Adipose tissue (tissue), 3 donors: Measurements from ENCODE around the gene METRN. TPM values are rescaled to one million over a fixed set of nuclear protein-coding genes. Genes with fewer than 3 reads are reported as not detected.

Experiments
- H3K27ac ChIP-seq: one replicate; pipeline ENCODE4 v1.5.1; 2013; ENCODE audit warnings: low read depth, low read length
- WGBS, 3 donors: extraction: QIAGEN DNeasy Blood & Tissue Kit; methylation state at CpG; one replicate each; pipeline ENCODE4 v1.1.7; 2013; 5-methylcytosine and 5-hydroxymethylcytosine counted together
- polyA plus RNA-seq, 3 donors: library from polyadenylated mRNA; stranded (reverse); fragments of 200-250 nt; gene quantifications; one replicate each; pipeline ENCODE4 v1.2.3, GENCODE V29; 2013
- donor health status: healthy with polysubstance abuse.
- donor health status: Bipolar disorder and iron deficiency.
- donor health status: healthy.

The METRN gene
- polyA plus RNA-seq, 3 donors, result 21.3 to 34.1 (median 22.2) TPM

DNA sequence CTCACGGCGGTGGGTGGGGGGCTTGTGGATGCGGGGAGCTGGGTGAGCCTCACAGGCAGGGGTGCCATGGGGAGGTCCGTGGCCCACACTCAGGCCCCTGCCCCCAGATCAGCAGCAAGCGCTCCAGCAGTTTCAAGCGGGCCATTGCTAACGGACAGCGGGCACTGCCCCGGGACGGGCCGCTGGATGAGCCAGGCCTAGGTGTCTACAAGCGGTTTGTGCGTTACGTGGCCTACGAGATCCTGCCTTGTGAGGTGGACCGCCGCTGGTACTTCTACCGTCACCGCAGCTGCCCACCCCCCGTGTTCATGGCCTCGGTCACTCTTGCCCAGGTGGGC, 38.4 kb upstream of the METRN start:
- H3K27ac ChIP-seq, result no peak overlapping the region
- 85 to 92% (median 91%) methylated on average over 18 to 21 of the region's 21 CpGs for WGBS, 3 donors

DNA sequence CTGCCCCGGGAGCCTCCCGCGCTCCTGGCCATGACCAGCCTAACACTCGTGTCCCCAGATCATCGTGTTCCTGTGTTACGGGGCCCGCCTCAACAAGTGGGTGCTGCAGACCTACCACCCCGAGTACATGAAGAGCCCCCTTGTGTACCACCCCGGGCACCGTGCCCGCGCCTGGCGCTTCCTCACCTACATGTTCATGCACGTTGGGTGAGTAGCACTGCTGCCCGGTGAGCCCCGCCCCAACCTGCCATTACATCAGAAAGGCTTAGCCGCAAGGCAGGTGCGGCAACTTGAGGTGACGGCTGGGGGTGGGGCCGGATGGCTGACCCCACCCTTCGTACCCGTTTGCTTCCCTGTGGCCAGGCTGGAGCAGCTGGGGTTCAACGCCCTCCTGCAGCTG, 38.0 kb upstream of the METRN start:
- WGBS, 3 donors, result 56 to 73% (median 67%) methylated on average over 23 of the region's 23 CpGs
- H3K27ac ChIP-seq, result no peak overlapping the region

DNA sequence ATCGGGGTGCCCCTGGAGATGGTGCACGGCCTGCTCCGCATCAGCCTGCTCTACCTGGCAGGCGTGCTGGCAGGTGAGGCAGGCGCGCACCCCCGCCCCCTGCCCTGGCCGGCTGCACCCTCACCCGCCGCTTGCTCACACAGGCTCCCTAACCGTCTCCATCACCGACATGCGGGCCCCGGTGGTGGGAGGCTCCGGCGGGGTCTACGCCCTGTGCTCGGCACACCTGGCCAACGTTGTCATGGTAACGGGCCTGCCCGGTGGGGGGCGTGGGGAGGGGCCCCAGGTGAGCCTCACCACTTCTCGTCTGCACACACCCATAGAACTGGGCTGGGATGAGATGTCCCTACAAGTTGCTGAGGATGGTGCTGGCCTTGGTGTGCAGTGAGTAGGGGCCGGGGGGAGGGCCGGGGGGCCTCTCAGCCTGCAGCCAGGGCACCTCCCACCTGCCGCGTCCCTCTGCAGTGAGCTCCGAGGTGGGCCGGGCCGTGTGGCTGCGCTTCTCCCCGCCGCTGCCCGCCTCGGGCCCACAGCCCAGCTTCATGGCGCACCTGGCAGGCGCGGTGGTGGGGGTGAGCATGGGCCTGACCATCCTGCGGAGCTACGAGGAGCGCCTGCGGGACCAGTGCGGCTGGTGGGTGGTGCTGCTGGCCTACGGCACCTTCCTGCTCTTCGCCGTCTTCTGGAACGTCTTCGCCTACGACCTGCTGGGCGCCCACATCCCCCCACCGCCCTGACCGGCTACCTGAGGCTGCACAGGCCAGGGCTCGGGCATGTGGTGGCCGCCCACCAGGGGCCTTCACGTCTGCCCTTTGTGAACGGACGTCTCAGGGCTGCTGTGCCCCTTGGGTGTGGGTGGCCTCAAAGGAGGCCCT, 37.4 kb upstream of the METRN start:
- WGBS, 3 donors, result 45 to 65% (median 49%) methylated on average over 53 to 57 of the region's 57 CpGs
- H3K27ac ChIP-seq, result no peak overlapping the region

DNA sequence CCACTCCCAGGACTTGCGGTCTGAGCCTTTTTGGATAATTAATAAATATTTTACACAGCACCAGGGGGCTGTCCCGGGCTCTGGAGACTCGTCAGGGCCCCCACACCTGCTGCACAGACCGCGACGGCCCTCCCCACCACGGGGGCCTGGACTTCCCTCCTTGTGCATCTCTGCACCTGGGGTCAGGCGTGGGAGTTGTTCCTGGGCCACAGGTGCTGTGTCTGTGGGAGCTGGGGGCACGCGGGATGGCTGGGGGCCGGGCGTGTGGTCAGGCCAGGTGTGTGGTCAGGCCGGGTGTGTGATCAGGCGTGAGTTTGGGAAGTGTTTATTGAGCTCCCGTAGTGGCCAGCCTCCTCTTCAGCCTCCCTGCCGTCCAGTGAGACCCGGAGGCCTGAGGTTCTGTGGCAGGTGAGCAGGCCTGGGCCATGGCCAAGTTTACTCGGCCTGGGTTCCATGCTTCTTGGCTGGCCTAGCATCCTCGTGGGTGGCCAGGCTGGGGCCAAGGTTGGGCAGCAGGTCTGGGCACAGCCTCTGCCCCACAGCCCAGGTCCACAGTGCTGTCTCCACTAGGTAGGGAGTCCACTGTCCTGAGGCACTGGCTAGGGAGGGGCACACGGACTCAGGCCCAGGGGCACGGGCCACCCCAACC, 36.6 kb upstream of the METRN start:
- 75 to 78% (median 76%) methylated on average over 21 of the region's 21 CpGs for WGBS, 3 donors
- H3K27ac ChIP-seq, result no peak overlapping the region

DNA sequence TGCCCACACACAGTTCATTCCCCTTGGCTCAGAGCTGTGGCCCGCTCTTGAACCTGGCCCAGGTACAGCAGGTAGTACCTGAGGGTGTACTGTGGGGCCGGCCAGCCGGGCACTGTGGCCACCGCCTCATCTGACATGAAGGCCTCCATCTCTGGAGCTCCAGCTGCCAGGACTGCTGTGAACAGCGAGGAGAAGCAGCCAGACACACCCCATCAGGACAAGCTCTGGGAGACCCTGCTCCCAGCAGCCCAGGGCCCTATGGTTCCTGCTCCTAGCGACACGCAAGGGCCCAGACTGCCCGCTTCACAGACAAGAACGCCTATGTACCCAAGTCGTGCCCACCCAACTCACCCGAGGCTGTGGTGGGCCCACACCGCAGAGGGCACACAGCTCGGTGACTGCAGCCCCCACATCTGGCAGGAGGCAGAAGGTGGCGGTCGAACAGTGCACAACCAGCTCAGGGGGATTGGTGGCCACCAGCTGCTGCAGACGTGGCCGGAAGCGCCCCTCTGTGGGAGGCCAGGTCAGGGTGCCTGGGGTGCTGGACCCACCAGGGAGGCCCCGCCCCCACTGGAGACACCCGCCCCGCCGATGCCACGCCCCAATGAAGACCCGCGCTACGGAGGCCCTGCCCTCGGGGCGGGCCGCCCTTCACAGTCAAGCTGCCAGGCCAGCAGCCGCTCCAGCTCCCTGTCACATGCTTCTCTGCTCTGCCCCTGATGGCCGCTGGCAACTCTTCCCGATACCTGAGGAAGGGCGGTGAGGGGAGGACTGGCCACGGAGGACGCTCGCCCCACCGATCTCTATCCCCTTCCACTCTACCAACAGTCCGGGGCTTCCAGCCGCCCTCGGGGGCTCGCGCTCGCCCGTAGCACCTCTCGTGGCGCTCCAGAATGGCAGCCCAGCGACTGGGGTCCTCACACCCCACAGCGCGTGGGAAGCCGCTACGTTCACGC, 35.8 kb upstream of the METRN start:
- H3K27ac ChIP-seq, result no peak overlapping the region
- WGBS, 3 donors, result 23 to 25% (median 25%) methylated on average over 46 to 52 of the region's 52 CpGs

DNA sequence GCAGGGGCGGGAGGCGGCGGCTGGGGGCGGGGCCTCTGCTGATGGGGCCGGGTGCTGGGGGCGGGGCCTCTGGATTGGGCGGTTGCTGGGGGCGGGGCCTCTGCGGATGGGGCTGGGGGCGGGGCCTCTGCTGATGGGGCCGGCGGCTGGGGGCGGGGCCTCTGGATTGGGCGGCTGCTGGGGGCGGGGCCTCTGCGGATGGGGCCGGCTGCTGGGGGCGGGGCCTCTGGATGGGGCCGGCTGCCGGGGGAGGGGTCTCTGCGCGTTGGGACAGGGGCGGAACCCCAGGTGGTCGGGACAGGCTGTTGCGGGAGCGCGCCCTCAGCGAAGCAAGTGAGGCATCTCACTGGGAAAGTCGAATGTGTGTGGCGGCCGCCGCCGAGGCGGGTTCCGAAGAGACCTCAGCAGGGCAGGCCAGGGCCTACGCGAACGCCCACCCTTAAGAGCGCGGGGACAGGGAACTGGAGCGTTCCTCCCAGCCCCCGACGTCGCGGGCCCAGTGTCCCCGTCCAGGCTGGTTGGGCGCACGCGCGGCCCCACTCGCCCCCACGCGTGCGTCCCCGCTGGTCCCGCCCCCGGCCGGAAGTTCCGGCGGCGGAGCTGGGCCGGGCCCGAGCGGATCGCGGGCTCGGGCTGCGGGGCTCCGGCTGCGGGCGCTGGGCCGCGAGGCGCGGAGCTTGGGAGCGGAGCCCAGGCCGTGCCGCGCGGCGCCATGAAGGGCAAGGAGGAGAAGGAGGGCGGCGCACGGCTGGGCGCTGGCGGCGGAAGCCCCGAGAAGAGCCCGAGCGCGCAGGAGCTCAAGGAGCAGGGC, 34.9 kb upstream of the METRN start, which contains the start of gene STUB1:
STUB1 (plus strand) TSS at position 597 of the 811 bp plus-strand sequence; CDS start at position 713, 116 bp downstream.
- 1 to 2% (median 1%) methylated on average over 53 to 91 of the region's 91 CpGs for WGBS, 3 donors
- H3K27ac ChIP-seq, result no peak within 1 kb of the TSS

DNA sequence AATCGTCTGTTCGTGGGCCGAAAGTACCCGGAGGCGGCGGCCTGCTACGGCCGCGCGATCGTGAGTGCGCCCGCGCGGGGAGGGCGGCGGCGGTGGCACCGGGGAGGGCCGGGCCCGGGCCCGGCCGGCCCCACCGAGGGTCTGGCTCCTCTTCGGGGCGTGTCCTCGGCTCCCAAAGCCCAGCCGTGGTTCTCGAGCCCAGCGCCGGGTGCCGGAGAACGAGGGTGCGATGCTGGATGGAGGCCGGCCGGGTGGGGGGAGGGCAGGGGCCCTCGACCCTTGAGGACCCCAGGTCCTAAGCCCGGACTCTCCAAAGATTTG, 34.3 kb upstream of the METRN start:
- H3K27ac ChIP-seq, result no peak overlapping the region
- WGBS, 3 donors, result 0 to 1% (median 1%) methylated on average over 26 to 38 of the region's 38 CpGs

DNA sequence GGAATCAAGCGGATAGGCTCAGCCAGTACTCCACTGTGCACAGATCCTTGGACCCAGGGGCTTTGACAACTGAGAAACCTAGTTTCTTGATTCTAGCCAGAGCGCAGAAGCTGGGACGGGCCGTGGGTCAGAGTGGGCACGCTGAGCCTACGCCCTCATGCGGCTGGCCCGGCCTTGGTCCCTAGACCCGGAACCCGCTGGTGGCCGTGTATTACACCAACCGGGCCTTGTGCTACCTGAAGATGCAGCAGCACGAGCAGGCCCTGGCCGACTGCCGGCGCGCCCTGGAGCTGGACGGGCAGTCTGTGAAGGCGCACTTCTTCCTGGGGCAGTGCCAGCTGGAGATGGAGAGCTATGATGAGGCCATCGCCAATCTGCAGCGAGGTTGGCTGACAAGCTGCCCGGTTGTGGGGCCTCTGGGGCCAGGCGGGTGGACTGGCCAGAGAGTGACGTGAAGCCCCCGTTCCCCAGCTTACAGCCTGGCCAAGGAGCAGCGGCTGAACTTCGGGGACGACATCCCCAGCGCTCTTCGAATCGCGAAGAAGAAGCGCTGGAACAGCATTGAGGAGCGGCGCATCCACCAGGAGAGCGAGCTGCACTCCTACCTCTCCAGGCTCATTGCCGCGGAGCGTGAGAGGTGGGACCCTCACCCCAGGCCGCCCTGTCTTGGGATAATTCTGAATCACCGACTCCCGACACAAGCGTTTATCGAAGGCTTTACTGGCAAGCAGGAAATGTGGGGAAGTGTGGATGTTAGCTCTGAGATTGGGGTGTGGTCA, 33.8 kb upstream of the METRN start:
- 43 to 48% (median 45%) methylated on average over 44 of the region's 44 CpGs for WGBS, 3 donors
- H3K27ac ChIP-seq, result no peak overlapping the region

DNA sequence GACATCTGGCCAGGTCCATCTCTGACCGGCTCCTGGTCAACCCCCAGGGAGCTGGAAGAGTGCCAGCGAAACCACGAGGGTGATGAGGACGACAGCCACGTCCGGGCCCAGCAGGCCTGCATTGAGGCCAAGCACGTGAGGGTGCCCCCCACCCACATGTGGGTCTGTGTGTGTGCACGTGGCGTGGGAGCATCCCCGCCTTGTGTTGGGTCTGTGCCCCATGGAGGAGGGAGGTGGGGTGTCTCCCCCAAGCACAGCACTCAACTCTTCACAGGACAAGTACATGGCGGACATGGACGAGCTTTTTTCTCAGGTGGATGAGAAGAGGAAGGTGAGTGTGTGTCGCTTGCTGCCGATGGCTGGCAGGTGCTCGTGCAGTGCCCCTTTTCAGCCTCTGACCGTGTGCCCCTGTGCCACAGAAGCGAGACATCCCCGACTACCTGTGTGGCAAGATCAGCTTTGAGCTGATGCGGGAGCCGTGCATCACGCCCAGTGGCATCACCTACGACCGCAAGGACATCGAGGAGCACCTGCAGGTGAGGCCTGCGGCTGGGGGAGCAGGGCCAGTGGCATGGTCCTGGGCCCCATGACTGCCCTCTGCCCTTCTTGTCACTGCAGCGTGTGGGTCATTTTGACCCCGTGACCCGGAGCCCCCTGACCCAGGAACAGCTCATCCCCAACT, 33.0 kb upstream of the METRN start:
- 71 to 79% (median 72%) methylated on average over 28 of the region's 28 CpGs for WGBS, 3 donors
- no peak overlapping the region for H3K27ac ChIP-seq

DNA sequence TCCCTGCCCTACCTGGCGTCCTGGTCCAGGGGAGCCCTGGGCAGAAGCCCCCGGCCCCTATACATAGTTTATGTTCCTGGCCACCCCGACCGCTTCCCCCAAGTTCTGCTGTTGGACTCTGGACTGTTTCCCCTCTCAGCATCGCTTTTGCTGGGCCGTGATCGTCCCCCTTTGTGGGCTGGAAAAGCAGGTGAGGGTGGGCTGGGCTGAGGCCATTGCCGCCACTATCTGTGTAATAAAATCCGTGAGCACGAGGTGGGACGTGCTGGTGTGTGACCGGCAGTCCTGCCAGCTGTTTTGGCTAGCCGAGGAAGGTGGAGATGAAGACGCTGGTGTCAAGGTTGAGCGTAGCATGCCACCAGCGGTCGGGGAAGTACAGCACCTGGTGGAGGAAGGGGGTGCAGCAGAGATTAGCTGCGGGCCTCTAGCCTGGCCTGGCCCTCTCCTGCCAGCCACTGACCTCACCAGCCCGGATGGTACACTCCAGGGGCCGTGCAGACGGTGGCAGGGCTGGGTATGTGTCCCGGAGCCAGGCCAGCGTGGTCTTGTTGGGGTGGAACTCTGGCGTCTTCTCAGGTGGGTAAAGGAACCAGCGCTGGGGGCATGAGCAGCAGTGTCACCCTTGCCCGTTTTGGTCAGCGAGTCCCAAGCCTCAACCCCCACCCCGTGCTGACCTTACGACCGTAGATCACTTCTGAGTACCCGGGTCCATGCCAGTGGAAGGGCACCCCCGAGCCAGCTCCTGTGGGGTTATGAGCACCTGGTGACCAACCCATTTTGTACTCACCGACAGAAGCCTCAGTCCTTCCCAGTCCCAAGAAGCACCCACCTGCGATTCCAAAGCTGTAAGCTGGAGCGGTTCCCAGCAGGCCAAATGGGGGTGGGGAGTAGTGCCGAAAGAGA, 32.2 kb upstream of the METRN start:
- no peak overlapping the region for H3K27ac ChIP-seq
- 63 to 86% (median 80%) methylated on average over 36 of the region's 36 CpGs for WGBS, 3 donors

DNA sequence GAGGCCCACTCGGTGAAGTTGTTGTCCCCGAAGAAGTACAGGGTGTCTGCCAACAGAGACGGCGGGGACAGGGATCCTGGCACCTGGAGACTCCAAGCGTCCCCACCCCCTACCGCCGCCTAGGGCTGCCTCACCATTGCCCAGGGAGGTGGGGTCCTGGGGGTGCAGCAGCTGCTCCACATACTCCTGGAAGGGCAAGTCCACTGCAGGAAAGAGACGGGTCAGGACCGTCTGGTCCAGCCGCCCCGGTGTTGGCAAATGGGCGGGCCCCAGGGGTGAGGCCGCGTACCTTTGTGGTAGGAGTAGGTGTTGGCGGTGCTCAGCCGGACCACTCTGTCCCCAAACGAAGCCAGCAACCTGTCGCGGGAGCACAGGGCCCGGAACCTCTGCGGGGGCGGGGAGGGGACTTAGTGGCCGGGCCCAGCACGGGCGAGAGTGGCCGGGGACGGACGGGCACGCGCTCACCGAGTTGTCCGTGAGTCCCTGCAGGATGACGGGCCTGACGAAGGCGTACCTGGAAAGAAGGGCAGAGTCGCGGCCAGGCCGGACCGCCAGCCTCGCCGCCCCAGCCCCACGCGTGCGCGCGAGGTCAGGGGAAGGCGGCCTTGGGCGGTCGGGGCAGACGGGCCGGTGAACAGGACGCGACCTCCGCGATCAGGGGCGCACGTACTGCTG, 31.4 kb upstream of the METRN start:
- 17 to 22% (median 18%) methylated on average over 35 to 57 of the region's 57 CpGs for WGBS, 3 donors
- no peak overlapping the region for H3K27ac ChIP-seq

DNA sequence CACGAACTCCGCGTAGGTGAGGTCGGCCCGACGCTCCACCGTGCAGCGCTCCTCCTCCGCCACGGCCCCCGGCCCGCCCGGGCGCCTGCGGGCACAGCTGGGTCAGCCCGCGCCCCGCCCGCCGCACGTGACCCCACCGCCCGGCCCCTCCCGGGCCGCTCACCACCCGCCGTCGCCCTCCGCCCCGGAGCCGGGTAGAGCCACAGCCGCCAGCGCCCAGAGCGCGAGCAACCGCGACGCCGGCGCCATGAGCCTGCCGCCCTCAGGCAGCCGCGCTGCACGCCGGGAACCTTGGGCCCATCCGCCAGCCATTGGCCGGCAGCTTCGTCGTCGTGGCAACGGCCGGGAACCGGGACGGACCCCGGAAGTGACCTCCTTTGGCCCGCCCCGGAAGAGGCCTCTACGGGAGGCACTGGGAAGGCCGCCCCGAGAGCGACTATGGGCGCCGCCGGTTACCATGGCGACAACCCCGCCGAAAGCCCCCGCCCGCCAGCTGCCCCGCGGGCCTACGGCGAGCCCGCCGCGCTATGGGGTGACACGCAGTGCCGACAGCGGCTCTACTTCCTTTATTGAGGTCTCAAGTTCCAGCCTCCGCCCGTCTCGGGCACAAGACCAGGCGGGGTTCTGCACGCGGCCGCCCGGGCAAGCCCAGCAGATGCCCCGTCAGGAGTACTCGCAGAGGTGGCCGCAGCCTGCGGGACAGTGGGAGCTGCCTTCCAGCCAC, 30.7 kb upstream of the METRN start, which contains the start of gene JMJD8:
JMJD8 (minus strand) TSS at position 264 of the 724 bp plus-strand sequence; CDS start at position 249, 15 bp downstream.
- 1 to 2% (median 2%) methylated on average over 63 to 89 of the region's 91 CpGs for WGBS, 3 donors
- H3K27ac ChIP-seq, result no peak within 1 kb of the TSS

DNA sequence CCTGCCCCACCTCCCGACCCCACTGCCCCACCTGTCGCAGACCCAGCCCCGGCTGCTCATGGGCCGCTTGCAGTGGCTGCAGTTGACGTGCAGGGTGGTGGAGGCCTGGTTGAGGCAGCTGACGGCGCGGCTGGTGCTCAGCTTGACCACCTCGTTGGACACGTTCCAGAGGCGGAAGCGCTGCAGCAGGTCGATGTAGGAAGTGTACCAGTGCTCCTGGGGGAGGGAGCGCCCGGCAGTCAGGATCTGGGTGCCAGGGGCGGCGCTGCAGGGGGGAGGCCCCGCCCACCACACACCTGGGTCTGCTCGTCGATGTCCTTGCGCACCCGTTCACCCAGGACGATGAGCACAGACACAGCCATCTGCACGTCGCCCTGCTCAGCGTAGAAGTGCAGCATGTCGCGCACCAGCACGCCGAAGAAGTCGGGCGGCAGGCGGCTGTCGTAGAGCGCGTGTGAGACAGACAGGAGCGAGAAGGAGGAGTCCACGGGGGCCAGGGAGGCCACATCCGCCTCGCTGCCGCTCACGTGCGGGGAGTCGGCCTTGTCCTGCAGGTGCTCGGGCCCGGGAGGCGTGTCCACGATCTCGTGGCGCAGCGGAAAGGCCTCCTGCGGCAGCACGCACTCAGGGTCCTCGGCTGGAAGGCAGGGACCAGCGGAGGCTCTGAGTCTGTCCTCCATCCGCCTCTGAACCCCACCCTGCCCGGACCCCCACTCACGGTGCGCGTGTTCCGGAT, 29.8 kb upstream of the METRN start:
- H3K27ac ChIP-seq, result no peak overlapping the region
- 90 to 94% (median 92%) methylated on average over 61 of the region's 61 CpGs for WGBS, 3 donors

DNA sequence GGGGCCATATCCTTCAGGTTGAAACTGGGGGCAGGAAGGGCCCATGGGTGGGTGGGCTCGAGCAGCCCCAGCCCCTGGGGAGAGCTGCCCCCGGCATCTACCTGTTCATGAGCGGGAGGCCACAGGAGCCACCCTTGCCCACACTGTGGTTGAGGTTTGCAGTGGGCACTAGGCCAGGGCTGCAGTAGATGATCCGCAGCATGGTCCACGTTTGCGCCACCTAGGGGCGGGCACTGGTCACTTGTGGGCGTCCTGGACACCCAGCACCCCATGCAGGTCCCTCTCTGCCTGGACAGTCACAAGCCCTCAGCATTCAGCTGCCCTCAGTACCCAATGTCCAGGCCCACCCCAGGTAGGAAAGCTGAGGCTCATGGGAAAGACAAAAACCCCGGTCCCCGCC, 29.0 kb upstream of the METRN start:
- 56 to 74% (median 61%) methylated on average over 10 of the region's 10 CpGs for WGBS, 3 donors
- no peak overlapping the region for H3K27ac ChIP-seq
